Stimulated activated CD4-positive, alpha-beta T cell treated with anti-CD3 and anti-CD28 coated beads, Interleukin-4, amount 100 ng/mL, for 24 hours (primary cell): Measurements from ENCODE around the gene CTNNB1.

ENCODE experiments used
- DNase-seq: peaks from one replicate; pipeline ENCODE4 v3.0.0-alpha.2; 2020

Gene CTNNB1

GRCh38 chr3:41220906-41221677 is 21.8 kb downstream of the CTNNB1 start:
- DNase-seq, result no peak

GRCh38 chr3:41222012-41222411 is 22.7 kb downstream of the CTNNB1 start:
- no peak for DNase-seq

GRCh38 chr3:41222501-41222900 is 23.2 kb downstream of the CTNNB1 start:
- DNase-seq, result no peak

- no peak for DNase-seq
Measured at GRCh38 chr3:41223078-41223477, 23.8 kb downstream of the CTNNB1 start.

DNA sequence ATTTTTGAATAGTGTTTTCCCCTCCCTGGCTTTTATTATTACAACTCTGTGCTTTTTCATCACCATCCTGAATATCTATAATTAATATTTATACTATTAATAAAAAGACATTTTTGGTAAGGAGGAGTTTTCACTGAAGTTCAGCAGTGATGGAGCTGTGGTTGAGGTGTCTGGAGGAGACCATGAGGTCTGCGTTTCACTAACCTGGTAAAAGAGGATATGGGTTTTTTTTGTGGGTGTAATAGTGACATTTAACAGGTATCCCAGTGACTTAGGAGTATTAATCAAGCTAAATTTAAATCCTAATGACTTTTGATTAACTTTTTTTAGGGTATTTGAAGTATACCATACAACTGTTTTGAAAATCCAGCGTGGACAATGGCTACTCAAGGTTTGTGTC is 24.4 kb downstream of the CTNNB1 start:
- no peak for DNase-seq

- no peak for DNase-seq
Measured at GRCh38 chr3:41224120-41224806, 25.0 kb downstream of the CTNNB1 start.

DNA sequence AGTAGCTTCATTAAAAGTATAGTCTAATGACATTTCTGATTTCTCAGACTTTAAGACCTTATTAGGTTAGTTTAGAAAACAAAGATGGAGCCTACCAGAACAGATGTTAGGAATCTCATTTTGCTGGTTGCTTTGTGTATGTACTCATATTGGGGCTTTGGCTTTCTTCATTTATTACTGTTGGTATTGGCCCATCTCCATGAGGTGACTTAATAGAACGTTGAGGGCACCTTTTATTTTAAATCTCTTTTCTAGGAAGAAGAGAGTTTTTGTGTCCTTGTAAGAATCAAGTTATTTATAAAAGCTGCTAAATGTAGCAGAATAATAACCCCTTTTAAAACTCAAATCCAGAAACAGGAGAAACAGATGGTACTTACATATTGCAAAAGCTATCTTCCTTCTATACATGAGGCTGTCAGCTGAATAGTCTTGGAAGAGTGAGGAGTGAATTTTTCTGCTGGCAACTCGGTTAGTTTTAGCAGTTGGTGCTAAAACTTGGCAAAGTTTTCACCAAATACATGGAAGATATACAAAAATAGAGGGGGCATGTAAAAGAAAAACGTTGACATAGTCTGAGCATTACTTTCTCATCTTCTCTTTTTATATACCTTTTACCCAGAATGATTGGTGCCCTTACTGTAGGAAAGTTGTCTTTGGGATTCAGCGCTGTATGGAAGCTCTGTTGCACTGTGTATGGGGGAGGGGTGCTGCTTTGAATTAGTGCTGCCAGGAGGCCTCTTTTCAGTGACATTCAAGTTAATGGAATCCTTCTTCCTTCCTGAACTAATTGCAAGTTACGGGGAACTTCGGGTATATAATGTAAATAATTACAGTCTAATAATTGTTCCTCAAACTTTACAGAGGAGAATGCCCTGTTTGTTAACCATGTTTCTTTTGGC is 35.8 kb downstream of the CTNNB1 start:
- no peak for DNase-seq

DNA sequence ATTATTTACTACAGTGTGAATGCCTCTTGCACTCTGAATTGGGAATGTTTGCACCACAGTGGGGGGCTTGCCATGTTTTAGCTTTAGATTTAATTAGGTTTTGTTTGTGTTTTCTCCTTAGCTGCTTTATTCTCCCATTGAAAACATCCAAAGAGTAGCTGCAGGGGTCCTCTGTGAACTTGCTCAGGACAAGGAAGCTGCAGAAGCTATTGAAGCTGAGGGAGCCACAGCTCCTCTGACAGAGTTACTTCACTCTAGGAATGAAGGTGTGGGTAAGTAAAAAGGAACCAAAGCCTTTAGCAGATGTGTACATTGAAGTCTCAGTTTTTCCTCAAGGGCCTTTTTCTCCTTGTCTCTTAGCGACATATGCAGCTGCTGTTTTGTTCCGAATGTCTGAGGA is 36.9 kb downstream of the CTNNB1 start:
- DNase-seq, result no peak

DNA sequence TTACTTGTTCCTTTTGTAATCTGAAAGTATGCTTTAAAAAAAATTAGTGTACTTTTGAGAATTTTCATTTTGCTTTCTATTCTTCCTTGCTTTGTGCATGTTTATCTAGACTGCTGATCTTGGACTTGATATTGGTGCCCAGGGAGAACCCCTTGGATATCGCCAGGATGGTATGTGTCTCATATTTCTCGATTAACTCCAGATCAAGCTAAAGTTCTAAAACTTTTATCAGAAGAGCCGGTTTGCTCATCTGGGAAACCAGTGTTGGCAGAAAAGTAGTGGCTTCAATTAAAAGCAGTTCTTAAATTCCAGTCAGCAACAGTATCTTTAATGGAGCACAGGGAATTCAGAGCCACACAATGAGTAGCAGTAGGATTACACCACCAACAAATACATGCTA is 38.6 kb downstream of the CTNNB1 start:
- no peak for DNase-seq

- DNase-seq, result no peak
Measured at GRCh38 chr3:41239587-41239986, 40.3 kb downstream of the CTNNB1 start.

- DNase-seq, result no peak
Measured at GRCh38 chr3:41241161-41241560, 41.9 kb downstream of the CTNNB1 start.

GRCh38 chr3:41241800-41242571 is 42.7 kb downstream of the CTNNB1 start:
- no peak for DNase-seq

DNA sequence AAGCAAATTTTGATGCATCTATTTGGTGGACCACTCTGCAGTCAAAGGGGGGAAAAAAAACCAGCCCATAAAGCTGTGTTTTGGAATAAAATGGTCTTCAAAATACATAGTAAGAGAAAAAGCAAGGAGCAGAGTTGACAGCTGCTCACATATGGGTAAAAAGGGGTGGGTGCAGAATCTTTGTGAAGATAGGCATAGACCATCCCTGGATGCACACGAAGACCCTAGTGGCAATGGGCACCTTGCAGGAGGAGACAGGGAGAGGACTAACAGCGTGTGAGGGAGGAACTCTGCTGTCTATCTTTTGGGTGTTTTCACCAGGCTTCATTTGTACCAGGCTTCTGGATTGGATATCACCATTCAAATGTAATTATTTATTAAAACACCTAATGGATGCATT is 43.9 kb downstream of the CTNNB1 start:
- DNase-seq, result no peak

GRCh38 chr3:41244620-41245336 is 45.5 kb downstream of the CTNNB1 start:
- DNase-seq, result no peak

GRCh38 chr3:41247055-41248004 is 48.0 kb downstream of the CTNNB1 start:
- DNase-seq, result no peak

- no peak for DNase-seq
Measured at GRCh38 chr3:41248525-41248924, 49.2 kb downstream of the CTNNB1 start.

DNA sequence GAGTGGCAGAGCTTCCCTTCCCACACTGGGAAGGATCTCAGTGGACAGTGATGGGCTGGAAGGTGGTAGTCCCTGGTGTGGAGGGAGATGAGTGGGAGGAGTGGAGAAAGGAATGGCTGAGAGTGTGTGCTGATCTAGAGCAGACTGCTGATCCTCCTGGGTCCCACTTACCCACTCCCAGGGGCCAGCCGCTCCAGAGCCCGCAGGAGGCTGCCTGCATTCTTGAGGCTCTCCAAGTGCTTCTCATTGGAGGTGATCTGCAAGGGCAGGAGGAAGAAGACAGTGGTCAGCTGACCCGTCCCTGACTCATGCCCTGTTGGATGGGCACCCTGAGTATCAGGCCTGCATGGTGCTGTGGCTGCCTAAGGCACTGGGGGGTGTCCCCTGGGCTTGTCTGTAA is 50.0 kb downstream of the CTNNB1 start:
- DNase-seq, result no peak

- DNase-seq, result no peak
Measured at GRCh38 chr3:41250825-41251224, 51.5 kb downstream of the CTNNB1 start.

DNA sequence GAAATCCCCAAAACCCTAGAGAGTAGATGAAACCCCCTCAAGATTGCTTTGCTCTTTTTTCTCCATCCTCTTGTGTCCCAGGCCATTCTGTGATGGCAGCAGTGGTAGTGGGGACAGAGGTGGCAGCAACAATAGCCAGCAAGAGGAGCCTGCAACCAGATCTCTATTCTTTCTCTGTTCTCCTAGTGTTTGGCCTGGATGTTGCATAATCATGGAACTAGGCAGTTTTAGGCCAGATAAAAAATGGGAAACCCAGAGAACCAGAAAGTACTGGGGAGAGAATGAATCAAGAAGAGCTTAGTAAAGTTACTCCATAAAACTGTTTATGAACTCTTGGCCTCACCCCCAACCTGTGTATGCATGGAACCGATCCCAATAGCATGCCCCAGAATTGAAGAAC is 52.3 kb downstream of the CTNNB1 start:
- no peak for DNase-seq

DNA sequence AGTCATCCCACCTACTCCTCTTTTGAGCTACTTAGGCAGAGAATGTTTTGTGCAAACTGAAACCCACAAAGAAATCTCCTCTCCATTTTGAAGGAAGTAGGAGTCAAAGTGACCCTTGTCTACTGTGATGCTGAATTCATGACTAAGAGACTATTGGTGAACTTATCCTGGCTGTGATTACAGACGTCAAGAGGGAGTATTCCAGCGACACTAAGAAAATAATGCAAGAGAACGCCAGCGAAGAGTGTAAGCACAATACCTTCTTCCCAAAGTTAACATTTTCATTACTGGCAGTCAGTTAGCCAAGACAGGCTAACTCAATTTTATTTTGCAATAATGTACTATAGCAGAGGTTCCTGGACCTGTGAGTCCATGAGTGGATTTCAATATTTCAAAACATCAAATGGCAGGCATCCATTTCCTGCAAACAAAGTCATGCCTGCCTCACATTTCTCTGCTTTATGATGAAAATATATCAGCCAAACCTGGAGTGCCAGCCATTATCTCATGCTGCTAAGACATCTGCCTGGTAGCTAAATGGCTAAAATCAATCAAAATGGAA is 59.0 kb downstream of the CTNNB1 start:
- DNase-seq, result no peak
